K562 (cell line): ENCODE results near the gene GIT2. TPM values are rescaled to one million over a fixed set of nuclear protein-coding genes. Genes with fewer than 3 reads are reported as not detected.

ENCODE experiments used
- CBX1 ChIP-seq: sonication (generic); IDR thresholded peaks from 2 replicates; pipeline ENCODE4 v1.6.1; 2016; ENCODE audit warnings: antibody characterized with exemption, low read depth, mild to moderate bottlenecking
- CBX3 ChIP-seq, 2 experiments: IDR thresholded peaks; 1 replicate in 1 of 2; 2 replicates in 1 of 2; pipeline ENCODE4 v1.6.1; 2012; ENCODE audit warnings: inconsistent platforms in 2 of 2, low read length in 2 of 2, borderline replicate concordance in 1 of 2, control low read depth in 1 of 2
- CHD2 ChIP-seq: IDR thresholded peaks from 2 replicates; pipeline ENCODE4 v1.6.1; 2011; ENCODE audit warnings: low read depth, low read length
- FOXA1 ChIP-seq: fragments of 450-650 bp; IDR thresholded peaks from 2 replicates; pipeline ENCODE4 v1.6.1; 2016; ENCODE audit warnings: mild to moderate bottlenecking, borderline replicate concordance
- JUNB ChIP-seq: fragments of 450-650 bp; formaldehyde crosslinking; conservative IDR thresholded peaks from 2 replicates; pipeline ENCODE4 v1.4.0; 2020; ENCODE audit warnings: mild to moderate bottlenecking
- SIN3A ChIP-seq, 2 experiments: fragments of 150-350 bp in 1 of 2; IDR thresholded peaks; 2 replicates each; pipeline ENCODE4 v1.6.1; 2011 to 2016; ENCODE audit warnings: borderline replicate concordance in 2 of 2, low read depth in 2 of 2, low read length in 2 of 2, mild to moderate bottlenecking in 2 of 2, moderate library complexity in 2 of 2; ENCODE audit not compliant: control insufficient read depth in 1 of 2
- SMARCE1 ChIP-seq: fragments of 450-650 bp; IDR thresholded peaks from 2 replicates; pipeline ENCODE4 v1.7.1; 2016; ENCODE audit warnings: mild to moderate bottlenecking
- ZNF408 ChIP-seq: fragments of 250-450 bp; sonication (Bioruptor Pico); IDR thresholded peaks from 2 replicates; pipeline ENCODE4 v1.4.0; 2020; ENCODE audit warnings: low read depth, mild to moderate bottlenecking, moderate library complexity
- polyA plus RNA-seq, 8 experiments: library from polyadenylated mRNA; depleted of rRNA in 4 of 8; stranded (reverse) in 5 of 8; unstranded in 3 of 8; fragments of >200 nt; fragmentation: Nextera tagmentation in 2 of 8; fragmentation: Illumina TruSeq in 1 of 8; extraction: Ambion mirVana in 2 of 8; extraction: Trizol in 1 of 8; gene quantifications; 2 replicates each; pipeline versions ENCODE4 v1.2.1 to v1.2.3, GENCODE V29; 2011 to 2014; ENCODE audit warnings: inconsistent platforms in 1 of 8, missing spikeins in 1 of 8
- total RNA-seq, 7 experiments: library from RNA; depleted of rRNA in 6 of 7; stranded (reverse); fragments of >200 nt in 6 of 7; fragmentation: Illumina TruSeq in 2 of 7; extraction: Trizol in 2 of 7; gene quantifications; 2 replicates each; pipeline versions ENCODE4 v1.2.1 to v1.2.3, GENCODE V29; 2011 to 2021; ENCODE audit warnings: low replicate concordance in 1 of 7
- TF ChIP-seq, protein P1 (sequence below): fragments of 200-600 bp; sonication (generic); IDR thresholded peaks from one replicate; pipeline ENCODE4 v1.6.1; 2012; ENCODE audit warnings: mild to moderate bottlenecking, low read depth, low read length, inconsistent platforms
- TF ChIP-seq, protein P2 (sequence below): fragments of 450-650 bp; formaldehyde crosslinking; IDR thresholded peaks from 2 replicates; pipeline ENCODE4 v1.4.0; 2020; ENCODE audit warnings: mild to moderate bottlenecking, moderate library complexity
- TF ChIP-seq, protein P3 (sequence below): IDR thresholded peaks from 2 replicates; pipeline ENCODE4 v1.6.1; 2011; ENCODE audit warnings: borderline replicate concordance, low read depth, mild to moderate bottlenecking, moderate library complexity, low read length; ENCODE audit not compliant: insufficient read depth, poor library complexity, severe bottlenecking

The GIT2 gene
- total and polyA plus RNA-seq, 9 of the 15 experiments (the other 6 are each of a cell fraction or from before 2014, with no cell fraction given) = 4.0 to 30.4 (median 23.5) TPM

DNA sequence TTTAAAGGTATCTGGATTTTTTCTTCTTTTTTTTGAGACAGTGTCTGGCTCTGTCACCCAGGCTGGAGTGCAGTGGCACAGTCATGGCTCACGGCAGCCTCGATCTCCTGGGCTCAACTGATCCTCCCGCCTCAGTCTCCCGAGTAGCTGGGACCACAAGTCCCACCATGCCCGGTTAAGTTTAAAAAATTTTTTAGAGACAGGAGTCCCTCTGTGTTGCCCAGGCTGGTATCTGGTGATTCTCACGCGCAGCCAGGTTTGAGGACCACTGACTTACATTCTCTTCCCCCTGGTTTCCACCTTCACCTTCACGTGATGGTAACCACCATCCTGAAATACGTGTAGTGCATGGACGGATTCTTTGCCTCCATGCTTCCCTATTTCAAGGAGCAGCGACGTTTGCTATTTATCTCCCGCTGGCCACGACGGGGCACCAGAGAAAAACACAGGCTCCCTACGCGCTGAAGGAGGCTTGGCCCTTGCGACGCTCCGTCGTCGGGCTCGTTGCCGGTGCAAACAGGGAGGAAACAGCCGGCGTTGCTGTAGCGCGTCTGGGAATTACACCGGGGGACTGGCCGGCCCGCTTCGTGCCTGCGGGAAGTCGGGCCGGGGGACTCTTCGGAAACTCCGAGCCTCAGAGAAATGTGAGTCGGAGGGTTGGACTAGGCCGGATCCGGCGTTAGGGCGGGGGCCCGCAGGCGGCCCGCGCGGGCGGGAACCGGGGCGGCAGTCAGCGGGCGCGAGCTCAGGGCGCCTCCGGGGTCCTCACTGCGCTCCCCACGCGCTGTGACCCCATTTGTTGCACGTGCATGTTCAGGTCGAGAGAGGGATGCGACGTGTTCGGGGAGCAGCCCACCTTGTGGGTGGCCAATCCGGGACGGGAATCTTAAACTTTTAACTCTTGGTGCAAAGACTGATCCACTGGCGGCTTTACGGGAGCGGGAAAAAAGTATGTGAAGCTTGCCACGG lies 96.1 kb downstream of the GIT2 start, which contains the start of gene TCHP (continued):
- TF ChIP-seq, protein P1, sequence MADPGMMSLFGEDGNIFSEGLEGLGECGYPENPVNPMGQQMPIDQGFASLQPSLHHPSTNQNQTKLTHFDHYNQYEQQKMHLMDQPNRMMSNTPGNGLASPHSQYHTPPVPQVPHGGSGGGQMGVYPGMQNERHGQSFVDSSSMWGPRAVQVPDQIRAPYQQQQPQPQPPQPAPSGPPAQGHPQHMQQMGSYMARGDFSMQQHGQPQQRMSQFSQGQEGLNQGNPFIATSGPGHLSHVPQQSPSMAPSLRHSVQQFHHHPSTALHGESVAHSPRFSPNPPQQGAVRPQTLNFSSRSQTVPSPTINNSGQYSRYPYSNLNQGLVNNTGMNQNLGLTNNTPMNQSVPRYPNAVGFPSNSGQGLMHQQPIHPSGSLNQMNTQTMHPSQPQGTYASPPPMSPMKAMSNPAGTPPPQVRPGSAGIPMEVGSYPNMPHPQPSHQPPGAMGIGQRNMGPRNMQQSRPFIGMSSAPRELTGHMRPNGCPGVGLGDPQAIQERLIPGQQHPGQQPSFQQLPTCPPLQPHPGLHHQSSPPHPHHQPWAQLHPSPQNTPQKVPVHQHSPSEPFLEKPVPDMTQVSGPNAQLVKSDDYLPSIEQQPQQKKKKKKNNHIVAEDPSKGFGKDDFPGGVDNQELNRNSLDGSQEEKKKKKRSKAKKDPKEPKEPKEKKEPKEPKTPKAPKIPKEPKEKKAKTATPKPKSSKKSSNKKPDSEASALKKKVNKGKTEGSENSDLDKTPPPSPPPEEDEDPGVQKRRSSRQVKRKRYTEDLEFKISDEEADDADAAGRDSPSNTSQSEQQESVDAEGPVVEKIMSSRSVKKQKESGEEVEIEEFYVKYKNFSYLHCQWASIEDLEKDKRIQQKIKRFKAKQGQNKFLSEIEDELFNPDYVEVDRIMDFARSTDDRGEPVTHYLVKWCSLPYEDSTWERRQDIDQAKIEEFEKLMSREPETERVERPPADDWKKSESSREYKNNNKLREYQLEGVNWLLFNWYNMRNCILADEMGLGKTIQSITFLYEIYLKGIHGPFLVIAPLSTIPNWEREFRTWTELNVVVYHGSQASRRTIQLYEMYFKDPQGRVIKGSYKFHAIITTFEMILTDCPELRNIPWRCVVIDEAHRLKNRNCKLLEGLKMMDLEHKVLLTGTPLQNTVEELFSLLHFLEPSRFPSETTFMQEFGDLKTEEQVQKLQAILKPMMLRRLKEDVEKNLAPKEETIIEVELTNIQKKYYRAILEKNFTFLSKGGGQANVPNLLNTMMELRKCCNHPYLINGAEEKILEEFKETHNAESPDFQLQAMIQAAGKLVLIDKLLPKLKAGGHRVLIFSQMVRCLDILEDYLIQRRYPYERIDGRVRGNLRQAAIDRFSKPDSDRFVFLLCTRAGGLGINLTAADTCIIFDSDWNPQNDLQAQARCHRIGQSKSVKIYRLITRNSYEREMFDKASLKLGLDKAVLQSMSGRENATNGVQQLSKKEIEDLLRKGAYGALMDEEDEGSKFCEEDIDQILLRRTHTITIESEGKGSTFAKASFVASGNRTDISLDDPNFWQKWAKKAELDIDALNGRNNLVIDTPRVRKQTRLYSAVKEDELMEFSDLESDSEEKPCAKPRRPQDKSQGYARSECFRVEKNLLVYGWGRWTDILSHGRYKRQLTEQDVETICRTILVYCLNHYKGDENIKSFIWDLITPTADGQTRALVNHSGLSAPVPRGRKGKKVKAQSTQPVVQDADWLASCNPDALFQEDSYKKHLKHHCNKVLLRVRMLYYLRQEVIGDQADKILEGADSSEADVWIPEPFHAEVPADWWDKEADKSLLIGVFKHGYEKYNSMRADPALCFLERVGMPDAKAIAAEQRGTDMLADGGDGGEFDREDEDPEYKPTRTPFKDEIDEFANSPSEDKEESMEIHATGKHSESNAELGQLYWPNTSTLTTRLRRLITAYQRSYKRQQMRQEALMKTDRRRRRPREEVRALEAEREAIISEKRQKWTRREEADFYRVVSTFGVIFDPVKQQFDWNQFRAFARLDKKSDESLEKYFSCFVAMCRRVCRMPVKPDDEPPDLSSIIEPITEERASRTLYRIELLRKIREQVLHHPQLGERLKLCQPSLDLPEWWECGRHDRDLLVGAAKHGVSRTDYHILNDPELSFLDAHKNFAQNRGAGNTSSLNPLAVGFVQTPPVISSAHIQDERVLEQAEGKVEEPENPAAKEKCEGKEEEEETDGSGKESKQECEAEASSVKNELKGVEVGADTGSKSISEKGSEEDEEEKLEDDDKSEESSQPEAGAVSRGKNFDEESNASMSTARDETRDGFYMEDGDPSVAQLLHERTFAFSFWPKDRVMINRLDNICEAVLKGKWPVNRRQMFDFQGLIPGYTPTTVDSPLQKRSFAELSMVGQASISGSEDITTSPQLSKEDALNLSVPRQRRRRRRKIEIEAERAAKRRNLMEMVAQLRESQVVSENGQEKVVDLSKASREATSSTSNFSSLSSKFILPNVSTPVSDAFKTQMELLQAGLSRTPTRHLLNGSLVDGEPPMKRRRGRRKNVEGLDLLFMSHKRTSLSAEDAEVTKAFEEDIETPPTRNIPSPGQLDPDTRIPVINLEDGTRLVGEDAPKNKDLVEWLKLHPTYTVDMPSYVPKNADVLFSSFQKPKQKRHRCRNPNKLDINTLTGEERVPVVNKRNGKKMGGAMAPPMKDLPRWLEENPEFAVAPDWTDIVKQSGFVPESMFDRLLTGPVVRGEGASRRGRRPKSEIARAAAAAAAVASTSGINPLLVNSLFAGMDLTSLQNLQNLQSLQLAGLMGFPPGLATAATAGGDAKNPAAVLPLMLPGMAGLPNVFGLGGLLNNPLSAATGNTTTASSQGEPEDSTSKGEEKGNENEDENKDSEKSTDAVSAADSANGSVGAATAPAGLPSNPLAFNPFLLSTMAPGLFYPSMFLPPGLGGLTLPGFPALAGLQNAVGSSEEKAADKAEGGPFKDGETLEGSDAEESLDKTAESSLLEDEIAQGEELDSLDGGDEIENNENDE = no peak
- TF ChIP-seq CBX1 (no peak), JUNB (CRISPR knock-in tag) (no peak), CHD2 (no peak), CBX3 (IDR thresholded peaks at IDR 0.05; ENCODE audit: borderline replicate concordance in 1 of 2, low read length in 2 of 2) (peak in 1 of 2 experiments; percentile 77; a peak in 1 of 3 replicates), SMARCE1 (peak; percentile 79), ZNF408 (no peak), FOXA1 (no peak), SIN3A (IDR thresholded peaks at IDR 0.05; ENCODE audit: borderline replicate concordance in 2 of 2, control insufficient read depth in 1 of 2, low read depth in 2 of 2, low read length in 2 of 2) (peak; percentile 35 to 68; a peak in 1 of 4 replicates)
- TF ChIP-seq, protein P2, sequence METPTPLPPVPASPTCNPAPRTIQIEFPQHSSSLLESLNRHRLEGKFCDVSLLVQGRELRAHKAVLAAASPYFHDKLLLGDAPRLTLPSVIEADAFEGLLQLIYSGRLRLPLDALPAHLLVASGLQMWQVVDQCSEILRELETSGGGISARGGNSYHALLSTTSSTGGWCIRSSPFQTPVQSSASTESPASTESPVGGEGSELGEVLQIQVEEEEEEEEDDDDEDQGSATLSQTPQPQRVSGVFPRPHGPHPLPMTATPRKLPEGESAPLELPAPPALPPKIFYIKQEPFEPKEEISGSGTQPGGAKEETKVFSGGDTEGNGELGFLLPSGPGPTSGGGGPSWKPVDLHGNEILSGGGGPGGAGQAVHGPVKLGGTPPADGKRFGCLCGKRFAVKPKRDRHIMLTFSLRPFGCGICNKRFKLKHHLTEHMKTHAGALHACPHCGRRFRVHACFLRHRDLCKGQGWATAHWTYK (CRISPR knock-in tag) = 0 out of 2 replicates have a peak, but pooled peaks have one; percentile 42
- TF ChIP-seq, protein P3, sequence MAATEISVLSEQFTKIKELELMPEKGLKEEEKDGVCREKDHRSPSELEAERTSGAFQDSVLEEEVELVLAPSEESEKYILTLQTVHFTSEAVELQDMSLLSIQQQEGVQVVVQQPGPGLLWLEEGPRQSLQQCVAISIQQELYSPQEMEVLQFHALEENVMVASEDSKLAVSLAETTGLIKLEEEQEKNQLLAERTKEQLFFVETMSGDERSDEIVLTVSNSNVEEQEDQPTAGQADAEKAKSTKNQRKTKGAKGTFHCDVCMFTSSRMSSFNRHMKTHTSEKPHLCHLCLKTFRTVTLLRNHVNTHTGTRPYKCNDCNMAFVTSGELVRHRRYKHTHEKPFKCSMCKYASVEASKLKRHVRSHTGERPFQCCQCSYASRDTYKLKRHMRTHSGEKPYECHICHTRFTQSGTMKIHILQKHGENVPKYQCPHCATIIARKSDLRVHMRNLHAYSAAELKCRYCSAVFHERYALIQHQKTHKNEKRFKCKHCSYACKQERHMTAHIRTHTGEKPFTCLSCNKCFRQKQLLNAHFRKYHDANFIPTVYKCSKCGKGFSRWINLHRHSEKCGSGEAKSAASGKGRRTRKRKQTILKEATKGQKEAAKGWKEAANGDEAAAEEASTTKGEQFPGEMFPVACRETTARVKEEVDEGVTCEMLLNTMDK = peak; percentile 55
